Right lobe of liver (tissue), 6 donors: Measurements from ENCODE around the gene CRPPA. TPM values are rescaled to one million over a fixed set of nuclear protein-coding genes. Genes with fewer than 3 reads are reported as not detected.

Source experiments
- ATAC-seq, 4 donors: fragments of 200-7000 bp; cut with Tn5 transposase; one replicate each; pipeline ENCODE4 v1.9.1; 2020; ENCODE audit warnings: mild to moderate bottlenecking in 4 of 4, moderate library complexity in 4 of 4
- DNase-seq, 3 donors: peaks; one replicate each; pipeline ENCODE4 v3.0.0-alpha.2; 2020
- H3K27ac ChIP-seq, 3 donors: fragments of 200-600 bp; one replicate each; pipeline ENCODE4 v1.8.0; 2022
- H3K27me3 ChIP-seq, 2 donors: fragments of 200-600 bp; one replicate each; pipeline ENCODE4 v1.8.0; 2022
- H3K36me3 ChIP-seq, 4 donors: fragments of 200-600 bp; sonication (generic) in 1 of 4; one replicate each; pipeline versions ENCODE4 v1.5.1 to v1.8.0; 2017 to 2022; ENCODE audit warnings: control low read depth in 1 of 4
- H3K4me1 ChIP-seq, 4 donors: fragments of 200-600 bp; sonication (generic) in 1 of 4; one replicate each; pipeline versions ENCODE4 v1.5.1 to v1.8.0; 2017 to 2022; ENCODE audit warnings: control low read depth in 1 of 4
- H3K4me3 ChIP-seq, 3 donors: fragments of 200-600 bp; one replicate each; pipeline ENCODE4 v1.8.0; 2022
- H3K9me3 ChIP-seq, 4 donors: fragments of 200-600 bp; sonication (generic) in 1 of 4; one replicate each; pipeline versions ENCODE4 v1.5.1 to v1.8.0; 2017 to 2022; ENCODE audit warnings: control low read depth in 1 of 4
- CTCF ChIP-seq, 4 donors: fragments of 200-600 bp in 3 of 4; fragments of 450-650 bp in 1 of 4; IDR thresholded peaks; one replicate each; pipeline versions ENCODE4 v1.5.1 to v1.8.0; 2016 to 2022; ENCODE audit warnings: antibody characterized with exemption in 4 of 4, mild to moderate bottlenecking in 2 of 4
- POLR2A ChIP-seq: fragments of 450-650 bp; IDR thresholded peaks from one replicate; pipeline ENCODE4 v1.6.1; 2017; ENCODE audit warnings: antibody characterized with exemption, mild to moderate bottlenecking
- WGBS: methylation state at CpG from one replicate; pipeline ENCODE4 v1.1.6; 2018; ENCODE audit warnings: low coverage, low lambda C conversion rate; ENCODE audit not compliant: insufficient coverage; ENCODE audit errors: missing lambda C conversion rate; 5-methylcytosine and 5-hydroxymethylcytosine counted together
- intact Hi-C, 2 donors: fragments of 100-400 bp; cut with DNase I; formaldehyde crosslinking; loops; one replicate each; pipeline versions ENCODE4 v1.11.2 to v1.14.1; 2022
- total RNA-seq, 6 experiments: library from RNA; depleted of rRNA in 2 of 6; stranded (reverse); fragments of >200 nt in 2 of 6; fragmentation: NEBNext Ultra II Directional in 3 of 6; extraction: Animal tissue kit (Norgen Biotek cat#: 25700) in 3 of 6; gene quantifications; one replicate each; pipeline versions ENCODE4 v1.1.0 to v1.2.4, GENCODE V29; 2016 to 2023
- donor health status: DM: no; HTN: yes; CAD: no.
- donor health status: DM: no; HTN: no; CAD: no.
- donor health status: DM: no; HTN: no; CAD: no.
- donor health status: DM: no; HTN: yes; CAD: no.
- donor health status: DM: no; HTN: yes; CAD: no.

The CRPPA gene
- total RNA-seq, 6 experiments from 2014 or later = 1.2 to 3.3 (median 2.5) TPM

DNA sequence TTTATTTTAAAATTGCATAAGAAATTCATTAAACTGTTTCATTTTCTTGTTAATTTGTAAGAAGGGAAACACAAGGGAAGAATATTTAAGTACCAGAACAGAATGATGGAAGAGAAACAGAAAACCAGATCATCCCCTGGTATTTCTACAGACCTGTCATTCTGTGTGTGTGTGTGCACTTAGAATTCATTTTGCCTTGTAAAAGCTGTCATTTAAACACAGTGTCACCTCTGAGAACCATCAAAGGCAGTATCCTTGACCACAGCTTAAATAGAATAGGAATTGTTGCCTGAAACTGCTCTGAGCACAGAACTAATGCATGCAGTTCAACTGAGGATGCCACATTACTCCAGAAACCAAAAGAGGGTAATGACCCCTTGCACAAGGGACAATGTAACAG lies 6.8 kb upstream of the CRPPA start:
- H3K27me3 ChIP-seq = no peaks in the 10 kb centered on the region
- no peaks in the 10 kb centered on the region for H3K36me3 ChIP-seq
- H3K4me1 ChIP-seq = no peaks in the 10 kb centered on the region
- no peak for TF ChIP-seq CTCF (IDR thresholded peaks at IDR 0.05)
- TF ChIP-seq POLR2A = no peak
- DNase-seq (no peak), ATAC-seq (no peak)
- no peak overlapping the region for H3K27ac ChIP-seq
- intact Hi-C loops = no loop called here
- H3K9me3 ChIP-seq = no peaks in the 10 kb centered on the region
- no peak overlapping the region for H3K4me3 ChIP-seq

DNA sequence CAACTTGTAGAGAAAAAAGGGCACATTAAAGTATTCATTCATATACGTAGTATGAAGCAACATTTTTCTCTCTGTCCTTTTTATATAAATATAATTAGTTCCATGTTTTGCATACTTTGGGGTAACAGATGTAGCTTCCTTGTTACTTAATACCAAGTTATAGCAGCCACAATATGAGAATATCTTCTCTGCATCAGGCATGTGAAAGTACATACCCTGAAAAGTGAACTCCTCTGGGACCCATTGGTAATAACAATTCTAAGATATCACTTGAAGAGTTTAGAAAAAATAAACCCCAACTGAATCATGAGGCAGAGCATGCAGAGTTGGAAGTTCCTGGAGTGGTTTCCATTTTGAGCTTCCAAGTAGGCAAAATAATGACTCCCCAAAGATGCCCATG lies 2.4 kb upstream of the CRPPA start:
- Histone ChIP-seq H3K27me3 (no peaks in the 10 kb centered on the region), H3K9me3 (no peaks in the 10 kb centered on the region), H3K4me3 (no peak overlapping the region), H3K4me1 (peaks cover 0 to 11% (median 0%) of the 10 kb centered on the region in 4 donors), H3K27ac (no peak overlapping the region), H3K36me3 (no peaks in the 10 kb centered on the region)
- TF ChIP-seq CTCF (IDR thresholded peaks at IDR 0.05) (no peak), POLR2A (no peak)
- no peak for ATAC-seq
- WGBS = 20% methylated on average over 1 of the region's 1 CpG
- intact Hi-C loops = no loop called here
- no peak for DNase-seq

DNA sequence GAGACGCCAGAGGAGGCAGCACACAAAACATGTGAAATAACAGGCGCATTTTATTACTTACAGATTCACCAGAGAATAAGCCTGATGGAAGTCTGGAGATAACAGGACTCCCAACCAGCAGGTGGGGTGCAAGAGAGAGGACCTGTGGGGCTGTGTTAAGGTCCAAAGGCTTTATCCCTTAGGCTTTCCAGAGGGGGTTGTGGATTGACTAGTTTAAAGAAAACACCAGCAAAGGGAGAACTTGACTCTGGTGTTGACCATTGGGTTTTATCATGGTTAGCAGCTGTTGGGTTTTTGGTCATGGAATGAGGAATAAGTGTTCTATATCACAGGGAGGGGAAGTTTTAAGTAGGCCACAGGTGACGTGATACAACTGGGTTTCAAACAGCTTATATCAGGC lies 1.6 kb upstream of the CRPPA start:
- TF ChIP-seq POLR2A = no peak
- no peak for TF ChIP-seq CTCF (IDR thresholded peaks at IDR 0.05)
- ATAC-seq (no peak), DNase-seq (no peak)
- Histone ChIP-seq H3K9me3 (no peaks in the 10 kb centered on the region), H3K4me1 (peaks cover 0 to 11% (median 0%) of the 10 kb centered on the region in 4 donors), H3K4me3 (no peak overlapping the region), H3K36me3 (no peaks in the 10 kb centered on the region), H3K27ac (no peak overlapping the region), H3K27me3 (no peaks in the 10 kb centered on the region)
- intact Hi-C loops = no loop called here
- 90% methylated on average over 3 of the region's 3 CpGs for WGBS

- no peaks in the 10 kb centered on the region for H3K9me3 ChIP-seq
- DNase-seq (no peak), ATAC-seq (no peak)
- intact Hi-C loops = no loop called here
- H3K27me3 ChIP-seq = no peaks in the 10 kb centered on the region
- 27% methylated on average over 1 of the region's 1 CpG for WGBS
- peak overlapping the region in 1 of 3 donors; percentile 69 for H3K4me3 ChIP-seq
- H3K4me1 ChIP-seq = peaks cover 0 to 11% (median 0%) of the 10 kb centered on the region in 4 donors
- no peaks in the 10 kb centered on the region for H3K36me3 ChIP-seq
- H3K27ac ChIP-seq = peak overlapping the region; percentile 96 to 99 (median 96)
- TF ChIP-seq CTCF (IDR thresholded peaks at IDR 0.05) (no peak), POLR2A (no peak)
Observed at GRCh38 chr7:16422103-16422435, 731 bp upstream of the CRPPA start.

DNA sequence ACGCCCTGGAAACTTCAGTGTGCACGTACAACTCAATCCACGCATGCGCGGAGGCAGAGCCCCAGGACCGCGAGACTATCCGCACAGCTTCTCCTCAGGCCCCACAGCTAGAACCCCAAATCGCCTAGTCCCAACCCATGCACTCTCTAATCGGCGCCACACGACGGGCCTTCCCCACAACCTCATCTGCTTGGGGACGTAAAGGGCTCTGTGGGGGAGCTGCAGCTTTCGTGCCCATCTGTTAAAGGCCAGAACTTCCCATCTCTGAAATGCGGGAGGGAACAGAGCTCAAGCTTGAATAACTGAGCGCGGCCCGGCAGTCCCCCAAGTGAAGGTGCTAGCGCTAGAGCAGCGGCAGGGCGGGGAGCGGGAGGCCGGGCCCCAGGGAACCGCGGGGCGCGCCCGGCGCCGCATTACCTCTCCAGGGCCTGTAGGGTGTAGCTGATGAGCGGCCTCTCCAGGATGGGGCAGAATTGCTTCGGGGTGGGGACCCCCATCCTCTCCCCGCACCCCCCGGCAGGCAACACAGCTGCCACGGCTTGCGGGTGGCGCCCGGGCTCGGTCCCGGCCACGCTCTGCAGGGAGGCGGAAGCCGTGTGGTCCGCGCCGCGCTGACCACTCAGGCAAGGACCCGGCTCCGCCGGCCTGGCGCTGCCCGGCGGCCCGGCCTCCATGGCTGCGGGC lies 547 bp downstream of the CRPPA start:
- H3K4me1 ChIP-seq = peaks cover 0 to 11% (median 0%) of the 10 kb centered on the region in 4 donors
- peak overlapping the region; percentile 62 to 69 (median 65) for H3K4me3 ChIP-seq
- intact Hi-C loops = no loop called here
- under 1% methylated on average over 24 of the region's 56 CpGs for WGBS
- no peaks in the 10 kb centered on the region for H3K36me3 ChIP-seq
- H3K27me3 ChIP-seq = no peaks in the 10 kb centered on the region
- peak overlapping the region; percentile 96 to 99 (median 96) for H3K27ac ChIP-seq
- TF ChIP-seq POLR2A (peak; percentile 90), CTCF (IDR thresholded peaks at IDR 0.05) (peak in 3 of 4 donors; percentile 16 to 35 (median 27))
- ATAC-seq = peak; percentile 80 to 87 (median 86)
- no peaks in the 10 kb centered on the region for H3K9me3 ChIP-seq
- peak; percentile 88 to 91 (median 90) for DNase-seq
